SHP77 (cell line): ENCODE results near the gene NKX2-8.

Source experiments
- DNase-seq, 2 experiments: peaks; one replicate each; lab custom pipeline; 2025; lab: John Stamatoyannopoulos, UW

Gene NKX2-8

GRCh38 chr14:36582011-36582873 is at the start of gene NKX2-8:
TSS of gene NKX2-8 (minus strand) at chr14:36582614. CDS start at chr14:36582389, 225 bp downstream.
- no peak for DNase-seq

DNA sequence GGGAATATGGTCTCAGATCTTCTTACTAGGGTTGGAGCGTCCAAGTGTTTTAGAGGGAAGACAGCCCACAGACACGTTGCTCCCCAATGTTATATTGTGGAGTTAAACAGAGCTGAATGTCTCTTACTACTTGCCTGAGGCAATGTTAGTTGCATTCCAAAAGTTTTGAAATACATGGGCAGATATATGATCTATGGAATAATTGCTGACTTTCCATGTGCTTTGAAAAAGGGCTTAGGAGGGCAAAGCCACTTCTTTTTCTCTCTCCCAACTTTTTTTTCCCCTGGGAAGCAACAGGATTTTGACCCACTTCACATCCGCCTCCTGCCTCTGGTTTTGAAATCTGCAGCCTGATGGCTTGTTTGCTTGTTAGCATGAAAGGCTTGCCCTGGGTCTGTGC is 45.6 kb upstream of the NKX2-8 start:
- no peak for DNase-seq

GRCh38 chr14:36626151-36626550 is 43.7 kb upstream of the NKX2-8 start:
- no peak for DNase-seq

DNA sequence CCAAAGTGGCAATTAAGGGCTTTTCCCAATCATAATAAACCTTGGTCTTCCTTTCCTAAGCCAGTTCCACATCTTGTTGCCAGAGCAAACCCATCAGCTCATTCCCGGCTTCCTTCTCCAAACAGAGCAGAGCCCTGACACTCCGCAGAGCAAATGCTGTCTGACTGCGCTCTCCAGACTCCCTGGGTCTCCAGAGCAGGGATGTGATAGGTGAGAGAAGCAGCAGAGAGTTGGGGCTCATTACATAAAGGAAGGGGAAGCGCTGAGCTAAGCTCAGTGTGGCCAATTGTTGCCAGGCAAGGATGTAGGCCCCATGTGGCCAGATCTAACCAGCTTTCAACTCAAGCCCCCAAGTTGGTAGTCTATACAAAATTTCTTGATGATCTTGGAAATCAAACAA is 43.0 kb upstream of the NKX2-8 start:
- DNase-seq, result no peak

DNA sequence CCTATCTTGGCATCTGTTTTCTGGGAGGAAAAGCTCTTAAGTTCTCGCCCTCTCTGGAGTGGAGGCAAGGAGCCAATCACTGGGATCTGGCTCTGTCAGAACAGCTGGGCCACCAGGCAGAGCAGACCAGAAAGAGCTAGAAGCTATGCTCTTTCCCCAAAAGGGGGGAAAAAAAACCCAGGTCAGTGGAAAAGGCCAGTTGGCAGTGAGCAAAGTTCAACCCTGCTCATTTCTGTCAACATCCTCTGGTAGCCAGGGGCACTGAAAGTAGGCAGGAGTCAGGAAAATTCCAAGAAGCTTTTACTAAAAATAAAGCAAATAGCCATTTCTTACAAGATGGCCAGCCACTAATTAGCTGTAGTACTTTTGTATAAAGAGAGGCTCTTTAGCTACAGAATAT is 42.6 kb upstream of the NKX2-8 start:
- no peak for DNase-seq

DNA sequence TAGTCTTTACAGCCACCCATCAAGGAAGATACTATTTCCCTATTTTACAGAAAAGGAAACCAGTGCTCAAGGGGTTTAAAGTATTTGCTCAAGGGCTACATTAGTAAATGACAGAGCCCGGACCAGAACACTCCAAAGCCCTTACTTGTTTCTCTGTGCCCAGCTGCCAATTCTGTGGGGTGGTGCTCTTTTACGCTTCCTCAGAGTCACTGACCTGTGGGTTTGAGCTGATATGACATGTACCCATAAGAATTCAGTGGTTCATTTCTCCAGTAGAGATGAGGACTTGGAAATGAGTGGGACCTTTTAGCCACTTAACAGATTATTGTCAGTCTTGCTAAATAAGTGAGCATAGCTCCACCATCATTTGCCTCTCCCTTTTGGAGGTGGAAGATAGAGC is 37.4 kb upstream of the NKX2-8 start:
- DNase-seq, result no peak

DNA sequence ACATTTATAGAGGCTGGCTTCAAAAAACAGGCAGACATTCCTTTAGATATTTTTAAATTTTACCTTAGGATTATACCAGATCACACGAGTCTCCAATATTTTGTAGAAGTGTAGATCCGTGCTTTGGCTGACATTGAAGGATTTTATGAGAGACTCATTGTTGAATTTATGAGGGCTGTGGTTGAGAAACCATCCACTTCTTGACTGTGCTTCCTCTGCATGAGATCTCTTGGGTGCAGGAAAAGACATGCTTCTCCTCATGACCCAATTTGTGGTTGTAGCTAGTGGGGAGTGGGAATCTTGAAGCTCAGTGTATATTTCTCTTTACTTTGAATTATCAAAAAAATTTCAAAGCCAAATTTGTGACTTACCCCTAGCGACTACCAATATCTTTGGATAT is 36.7 kb upstream of the NKX2-8 start:
- DNase-seq, result no peak

GRCh38 chr14:36618641-36619040 is 36.2 kb upstream of the NKX2-8 start:
- no peak for DNase-seq

GRCh38 chr14:36617824-36618223 is 35.4 kb upstream of the NKX2-8 start:
- no peak for DNase-seq

- DNase-seq, result peak; percentile 13 to 26
Observed at GRCh38 chr14:36605506-36605857, 23.1 kb upstream of the NKX2-8 start.

DNA sequence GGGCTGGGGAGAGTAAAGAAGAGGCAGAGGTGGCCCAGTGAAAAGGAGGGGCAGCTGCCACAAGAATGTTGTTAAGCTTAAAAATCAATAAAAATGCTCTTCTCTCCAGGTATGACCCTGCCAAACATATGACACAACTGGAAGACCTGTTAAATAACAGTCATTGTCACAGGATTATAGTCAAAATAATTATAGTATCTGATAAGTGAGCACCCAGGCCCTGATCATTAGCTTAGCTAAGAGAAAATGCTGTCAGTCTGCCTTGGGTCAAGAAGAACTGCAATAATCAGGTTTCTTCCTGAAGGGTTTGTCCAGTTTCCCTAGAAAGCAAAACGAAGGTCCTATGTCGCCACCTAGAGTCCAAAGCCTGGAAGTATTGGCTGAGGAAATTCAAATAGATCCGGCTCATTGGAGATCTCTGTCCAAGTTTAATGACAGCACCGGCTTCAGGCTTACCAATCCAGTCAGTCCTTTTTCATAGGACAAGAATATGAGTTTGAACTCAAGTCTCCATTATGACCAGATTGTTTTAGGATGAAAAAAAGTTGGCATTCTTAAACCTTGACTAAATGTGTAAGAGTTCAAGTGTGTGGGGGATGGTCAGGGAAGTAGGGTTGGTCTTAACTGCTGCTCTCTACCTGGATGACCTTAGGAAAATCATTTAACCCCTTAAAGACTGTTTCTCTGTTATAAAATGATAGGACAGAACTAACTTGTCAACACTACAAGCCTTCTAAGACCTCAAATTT is 22.5 kb upstream of the NKX2-8 start:
- peak; percentile 90 to 91 for DNase-seq

DNA sequence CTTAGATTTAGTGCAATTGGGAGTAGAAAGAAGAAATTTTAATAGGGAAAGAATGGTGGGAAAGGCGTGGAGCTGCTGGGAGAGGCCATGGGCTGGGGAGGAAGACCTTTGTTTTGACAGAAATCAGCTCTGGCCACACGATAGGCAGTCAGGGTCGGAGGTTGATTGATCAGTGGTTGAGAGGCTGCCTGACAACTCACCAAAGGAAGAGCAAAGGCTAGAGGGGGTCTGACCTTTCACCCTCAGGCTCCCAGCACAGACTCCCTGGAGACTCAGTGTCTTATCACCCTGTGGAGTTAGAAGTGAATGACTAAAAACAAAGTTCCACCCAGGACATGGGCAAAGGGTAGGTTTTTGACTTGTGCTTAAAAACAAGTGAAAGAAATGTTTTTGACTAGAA is 18.0 kb upstream of the NKX2-8 start:
- DNase-seq, result no peak

- no peak for DNase-seq
Observed at GRCh38 chr14:36591482-36591881, 9.1 kb upstream of the NKX2-8 start.

DNA sequence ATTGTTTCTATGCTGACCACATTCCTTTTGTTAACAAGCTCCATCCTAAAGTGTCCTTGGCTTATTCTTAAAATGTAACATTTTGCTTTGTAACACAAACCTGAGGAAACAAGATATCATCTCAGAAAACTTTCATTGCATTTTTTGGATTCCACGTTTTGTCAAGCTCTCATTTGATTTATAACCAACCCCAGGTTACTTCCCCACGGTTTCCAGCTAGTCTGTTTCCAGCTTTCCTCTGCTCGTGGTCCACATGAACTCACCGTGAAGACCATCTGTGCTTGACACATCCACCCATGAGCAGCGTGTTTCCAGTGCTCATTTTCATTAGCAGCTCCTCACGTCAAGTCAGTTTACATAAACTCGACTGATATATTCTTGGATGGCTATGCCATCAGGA is 6.4 kb upstream of the NKX2-8 start:
- no peak for DNase-seq

GRCh38 chr14:36588119-36588518 is 5.7 kb upstream of the NKX2-8 start:
- DNase-seq, result no peak

DNA sequence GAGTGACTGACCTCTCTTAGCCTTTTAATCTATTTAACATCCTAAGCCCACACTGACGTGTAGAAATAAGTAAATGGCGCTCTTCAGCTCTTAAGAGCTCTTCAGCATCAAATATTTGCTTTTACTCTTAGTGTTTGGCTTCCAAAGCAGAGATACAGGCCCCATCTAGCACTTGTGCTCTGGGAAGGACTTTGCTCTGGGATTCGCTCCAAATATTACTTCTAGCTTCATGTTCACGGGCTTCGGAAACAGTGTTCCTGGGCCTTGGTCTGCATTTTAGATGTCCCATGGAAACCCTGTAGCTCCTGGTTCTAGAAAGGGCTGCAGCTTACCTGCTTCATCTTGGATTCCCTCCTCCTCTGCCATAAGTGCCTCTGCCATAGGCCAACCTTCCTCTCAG is 2.7 kb upstream of the NKX2-8 start:
- DNase-seq, result peak; percentile 69 to 82

- no peak for DNase-seq
Observed at GRCh38 chr14:36583893-36584811, 1.7 kb upstream of the NKX2-8 start.

GRCh38 chr14:36583242-36583892 is 953 bp upstream of the NKX2-8 start:
- no peak for DNase-seq

DNA sequence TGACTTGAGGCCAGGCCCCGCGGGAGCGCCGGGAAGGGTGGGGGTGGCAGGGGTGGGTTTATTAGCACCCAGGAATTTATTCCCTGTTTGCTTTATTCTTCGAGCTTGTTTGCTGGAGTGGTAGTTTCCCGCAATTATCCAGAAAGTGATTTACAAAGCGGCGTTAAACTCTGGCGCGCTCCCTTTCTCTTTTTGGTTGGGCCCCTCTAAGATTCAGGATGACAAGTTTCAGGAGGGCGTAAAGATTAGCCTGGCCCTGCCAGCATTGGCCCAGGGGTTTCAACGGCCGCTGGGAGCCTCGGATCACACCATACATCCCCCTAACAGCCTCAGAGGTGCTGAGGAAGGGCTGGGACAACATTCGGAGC is 444 bp upstream of the NKX2-8 start:
- DNase-seq, result no peak

DNA sequence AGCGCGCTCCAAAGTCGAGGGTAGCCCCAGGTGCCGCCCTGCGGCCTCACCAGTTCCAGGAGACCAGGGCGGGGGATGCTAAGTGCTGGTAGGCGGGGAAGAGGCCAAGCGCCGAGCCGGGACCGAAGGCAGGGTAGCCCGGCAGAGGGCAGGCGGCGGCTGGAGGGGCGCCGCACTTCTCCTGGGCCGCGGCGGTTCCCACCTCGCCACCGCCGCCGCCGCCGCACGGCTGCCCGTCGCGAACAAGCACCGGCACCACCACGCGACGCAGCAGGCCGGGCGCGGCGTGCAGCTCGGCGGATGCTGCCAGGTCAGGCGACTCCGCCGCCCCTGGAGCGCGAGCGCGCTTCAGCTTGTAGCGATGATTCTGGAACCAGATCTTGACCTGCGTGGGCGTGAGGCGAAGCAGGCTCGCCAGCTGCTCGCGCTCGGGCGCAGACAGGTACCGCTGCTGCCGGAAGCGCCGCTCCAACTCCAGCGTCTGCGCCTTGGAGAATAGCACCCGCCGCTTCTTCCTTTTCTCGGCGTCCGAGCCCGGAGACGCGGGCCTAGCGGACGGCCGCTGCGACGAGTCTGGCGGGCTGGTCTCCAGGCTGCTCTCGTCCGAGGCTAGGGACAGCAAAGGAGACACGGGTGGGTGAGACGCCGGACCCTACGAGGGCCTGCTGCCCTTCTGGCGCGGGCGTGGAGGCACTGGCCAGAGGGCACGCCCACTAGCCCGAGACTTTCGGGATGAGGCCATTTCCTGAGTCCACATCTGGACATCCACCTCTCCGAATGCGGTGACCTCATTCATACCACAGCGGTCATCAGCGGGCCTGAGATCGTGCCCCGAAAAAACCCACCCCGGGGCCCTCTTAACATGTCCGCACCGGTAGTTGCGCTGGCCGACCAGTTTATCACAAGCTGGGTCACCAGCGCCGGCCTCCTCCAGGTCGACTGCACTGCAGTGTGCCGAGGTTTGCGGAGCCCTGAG is 1.3 kb downstream of the NKX2-8 start:
- peak; percentile 49 to 74 for DNase-seq
